NCI-H2029 (cell line): ENCODE data around the gene APOLD1.
"Not testable (repeated sequence)": the region's sequence is repeated elsewhere in the genome, so short reads cannot be mapped to it uniquely, and the experiment has no call there.

Experiments used
- DNase-seq: peaks from one replicate; lab custom pipeline; 2025; lab: John Stamatoyannopoulos, UW

The APOLD1 gene

DNA sequence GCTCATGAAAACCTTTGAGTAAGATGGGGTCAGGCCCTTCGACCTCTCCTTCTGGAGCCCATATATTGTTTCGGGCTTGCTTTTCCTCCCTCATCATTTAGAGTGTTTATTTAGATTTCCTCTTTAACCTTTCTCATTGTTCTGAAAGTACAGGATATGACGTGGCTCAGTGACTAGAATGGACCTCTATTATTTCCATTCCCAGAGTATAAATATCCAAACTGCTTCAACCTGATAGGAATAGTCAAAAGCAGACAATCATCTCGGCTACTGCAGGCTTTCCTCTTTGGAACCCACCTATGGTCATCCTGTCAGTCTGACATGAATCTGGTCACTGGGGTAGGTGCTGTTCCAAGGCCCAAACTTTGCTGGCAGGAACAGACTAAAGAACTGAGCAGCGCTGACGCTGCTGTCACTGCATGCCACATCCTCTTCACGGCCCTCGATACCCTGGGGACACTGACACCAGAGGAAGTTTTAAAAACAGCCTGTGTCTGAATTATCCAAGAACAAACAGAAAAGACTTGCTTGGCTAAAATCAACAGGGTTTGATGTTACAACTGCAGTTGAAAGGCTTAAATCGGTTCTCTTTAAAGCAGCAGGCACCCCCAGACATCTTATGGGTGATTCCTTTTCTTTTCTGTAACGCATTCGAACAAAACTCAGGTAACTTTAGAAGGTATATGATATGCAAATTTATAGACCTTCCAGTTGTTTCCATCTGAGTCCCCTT is 22.7 kb downstream of the APOLD1 start:
- DNase-seq: peak; percentile 78

DNA sequence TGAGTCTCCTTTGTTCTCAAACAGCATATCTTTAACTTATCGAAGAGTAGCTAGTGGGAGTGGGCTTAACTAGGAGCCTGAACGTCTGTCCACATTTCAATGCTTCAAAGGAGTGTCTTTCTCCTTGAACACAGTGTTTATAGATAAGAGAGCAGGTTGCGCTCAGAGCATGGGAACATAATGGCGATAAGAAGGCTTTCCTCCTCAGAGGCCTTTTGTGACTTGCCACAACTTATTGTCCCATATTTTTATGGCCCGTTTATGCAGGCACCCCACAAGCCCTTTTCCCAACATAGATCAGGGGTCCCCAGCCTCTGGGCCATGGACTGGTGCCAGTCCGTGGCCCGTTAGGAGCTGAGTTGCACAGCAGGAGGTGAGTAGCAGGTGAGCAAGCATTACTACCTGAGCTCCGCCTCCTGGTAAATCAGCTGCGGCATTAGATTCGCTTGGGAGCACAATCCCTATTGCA is 25.1 kb downstream of the APOLD1 start:
- DNase-seq: peak; percentile 73

DNA sequence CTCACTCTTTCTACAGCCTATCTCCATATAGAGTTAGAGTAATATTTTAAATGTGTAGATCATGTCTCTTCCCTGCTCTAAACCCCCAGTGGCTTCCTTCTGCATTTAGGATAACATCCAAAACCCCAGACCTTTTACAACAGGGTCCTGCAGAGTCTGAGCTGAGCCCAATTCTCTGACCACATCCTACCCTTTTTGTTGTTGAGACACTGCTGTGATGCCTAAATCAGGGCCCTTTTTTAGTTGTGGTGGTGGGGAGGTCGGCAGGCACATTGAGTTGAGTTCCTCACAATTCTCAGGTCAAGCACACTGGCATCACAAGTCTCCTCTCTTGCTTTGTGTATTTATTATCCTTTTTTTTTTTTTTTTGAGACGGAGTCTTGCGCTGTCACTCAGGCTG is 25.9 kb downstream of the APOLD1 start:
- no peak for DNase-seq

DNA sequence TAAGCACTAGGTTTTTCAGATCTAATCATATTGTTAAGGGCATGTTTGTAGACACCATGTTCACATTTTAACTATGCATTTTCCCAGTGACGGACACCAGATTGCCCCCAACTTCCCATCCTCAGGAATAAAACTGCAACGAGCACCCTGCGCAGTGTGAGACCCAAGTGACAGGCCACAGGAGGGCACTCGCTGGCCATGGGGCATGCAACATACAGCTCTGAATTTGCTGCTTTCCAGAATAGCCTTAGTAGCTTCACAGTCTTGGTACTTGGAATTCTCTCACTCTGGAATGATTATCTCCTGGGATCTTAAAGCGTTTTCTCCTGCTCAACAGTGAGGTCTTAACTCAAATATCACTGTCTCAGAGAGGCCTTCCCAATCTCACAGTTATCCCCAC is 26.7 kb downstream of the APOLD1 start:
- DNase-seq: no peak

DNA sequence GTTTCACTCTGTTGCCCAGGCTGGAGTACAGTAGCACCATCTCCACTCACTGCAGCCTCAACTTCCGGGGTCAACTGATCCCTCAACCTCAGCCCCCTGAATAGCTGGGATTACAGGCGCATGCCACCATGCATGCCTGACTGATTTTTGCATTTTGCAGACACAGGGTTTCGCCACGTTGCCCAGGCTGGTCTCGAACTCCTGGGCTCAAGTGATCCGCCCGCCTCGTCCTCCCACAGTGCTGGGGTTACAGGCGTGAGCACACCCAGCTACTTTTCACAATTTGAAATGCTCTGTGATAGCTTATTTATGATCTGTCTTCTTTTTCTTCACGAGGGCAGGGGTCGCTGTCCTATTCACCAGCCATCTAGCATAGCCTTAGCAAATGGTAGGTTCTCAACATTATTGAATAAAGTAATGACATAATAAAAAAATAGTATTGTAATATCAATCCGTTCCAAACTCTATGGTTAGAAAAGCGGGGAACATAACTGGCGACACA is 27.2 kb downstream of the APOLD1 start:
- DNase-seq: no peak

DNA sequence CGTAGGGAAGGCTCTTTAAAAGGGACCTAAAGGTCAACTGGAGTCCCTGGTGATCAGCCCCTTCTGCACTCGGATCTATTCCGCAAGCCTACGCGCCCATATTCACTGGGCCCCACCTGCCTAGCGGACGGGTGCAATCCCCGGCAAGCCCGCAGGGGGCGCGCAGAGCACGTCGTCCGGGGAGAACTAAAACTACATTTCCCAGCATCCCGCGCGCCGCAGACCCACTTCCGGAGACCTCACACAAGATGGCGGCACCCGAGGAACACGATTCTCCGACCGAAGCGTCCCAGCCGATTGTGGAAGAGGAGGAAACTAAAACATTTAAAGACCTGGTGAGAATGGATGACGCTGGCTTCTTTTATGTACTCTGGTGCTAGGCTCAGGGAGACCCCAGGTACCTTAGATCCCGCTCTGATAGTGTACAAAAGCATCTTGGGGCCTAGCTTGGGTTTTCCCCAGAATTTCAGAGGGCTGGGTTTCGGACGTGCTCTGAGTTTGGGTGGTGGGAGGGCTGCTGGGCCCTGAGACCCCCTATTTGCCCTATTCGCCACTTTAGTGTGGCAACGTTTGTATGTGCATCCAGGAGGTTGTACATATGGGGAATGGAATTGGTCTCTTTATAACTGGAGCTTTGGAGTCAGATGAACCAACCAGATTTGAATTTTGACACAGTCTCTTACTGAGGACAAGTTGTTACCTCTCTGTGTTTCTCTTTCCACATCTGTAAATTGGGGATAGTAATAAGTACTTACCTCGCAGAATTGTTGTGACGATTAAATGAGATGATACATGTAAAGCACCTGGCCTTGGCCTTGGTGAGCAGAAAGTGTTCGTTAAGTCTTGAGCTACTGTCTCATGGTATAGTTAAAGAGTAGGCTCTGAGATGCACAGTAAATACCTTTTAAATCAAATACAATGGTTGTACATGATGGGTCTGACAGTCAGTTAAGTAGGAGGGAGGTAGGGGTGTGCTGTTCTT is 28.0 kb downstream of the APOLD1 start, which contains the start of gene DDX47:
Gene DDX47, plus strand, starts transcription at position 227 of the 982 bp plus-strand sequence. Its CDS starts 22 bp downstream, at position 249.
- DNase-seq: peak; percentile 92

DNA sequence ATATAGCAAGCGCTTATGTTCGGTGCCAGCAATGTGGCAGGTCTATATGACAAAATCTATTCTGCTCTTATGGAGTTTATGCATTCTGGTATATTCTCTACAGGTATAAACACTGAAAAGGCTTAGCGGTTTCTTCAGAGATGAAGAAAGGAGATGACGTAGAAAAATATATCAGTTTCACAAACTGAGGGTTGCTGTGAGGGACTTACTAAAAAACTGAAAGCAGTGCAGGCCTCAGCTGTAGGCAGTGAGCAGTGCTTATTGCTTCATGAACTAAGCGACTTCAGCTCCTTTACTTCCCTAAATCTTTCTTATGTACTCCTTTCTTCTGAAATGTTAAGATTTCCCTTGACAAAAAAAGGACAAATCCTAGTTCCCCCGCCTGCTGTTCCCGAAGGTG is 32.2 kb downstream of the APOLD1 start:
- no peak for DNase-seq

DNA sequence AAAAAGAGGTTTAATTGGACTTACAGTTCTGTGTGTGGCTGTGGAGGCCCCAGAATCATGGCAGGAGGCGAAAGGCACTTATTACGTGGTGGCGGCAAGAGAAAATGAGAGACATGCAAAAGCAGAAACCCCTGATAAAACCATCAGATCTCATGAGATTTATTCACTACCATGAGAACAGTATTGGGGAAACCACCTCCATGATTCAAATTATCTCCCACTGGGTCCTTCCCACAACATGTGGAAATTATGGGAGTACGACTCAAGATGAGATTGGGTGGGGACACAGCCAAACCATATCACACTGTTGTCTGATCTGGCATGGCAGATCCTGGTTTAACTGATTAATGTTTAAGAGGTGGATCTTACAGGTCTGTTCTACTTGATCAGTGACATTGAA is 33.2 kb downstream of the APOLD1 start:
- no peak for DNase-seq

DNA sequence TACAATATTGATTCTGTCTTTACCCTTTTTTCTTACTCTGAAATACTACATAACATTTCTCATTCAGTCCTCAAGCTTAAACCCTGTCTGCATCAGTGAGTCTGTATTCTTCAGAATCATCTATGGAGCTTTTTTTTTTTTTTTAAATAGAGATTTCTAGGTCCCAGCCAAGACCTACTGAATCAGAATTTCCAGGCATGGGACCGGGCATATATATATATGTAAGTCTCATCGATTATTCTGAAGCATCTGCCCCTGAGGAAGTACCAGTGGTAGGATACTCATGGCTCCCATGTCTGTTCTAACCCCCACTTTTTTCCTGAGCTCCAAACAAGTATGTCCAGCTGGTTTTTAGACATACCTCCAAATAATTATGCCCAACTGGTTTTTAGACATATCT is 33.8 kb downstream of the APOLD1 start:
- no peak for DNase-seq

DNA sequence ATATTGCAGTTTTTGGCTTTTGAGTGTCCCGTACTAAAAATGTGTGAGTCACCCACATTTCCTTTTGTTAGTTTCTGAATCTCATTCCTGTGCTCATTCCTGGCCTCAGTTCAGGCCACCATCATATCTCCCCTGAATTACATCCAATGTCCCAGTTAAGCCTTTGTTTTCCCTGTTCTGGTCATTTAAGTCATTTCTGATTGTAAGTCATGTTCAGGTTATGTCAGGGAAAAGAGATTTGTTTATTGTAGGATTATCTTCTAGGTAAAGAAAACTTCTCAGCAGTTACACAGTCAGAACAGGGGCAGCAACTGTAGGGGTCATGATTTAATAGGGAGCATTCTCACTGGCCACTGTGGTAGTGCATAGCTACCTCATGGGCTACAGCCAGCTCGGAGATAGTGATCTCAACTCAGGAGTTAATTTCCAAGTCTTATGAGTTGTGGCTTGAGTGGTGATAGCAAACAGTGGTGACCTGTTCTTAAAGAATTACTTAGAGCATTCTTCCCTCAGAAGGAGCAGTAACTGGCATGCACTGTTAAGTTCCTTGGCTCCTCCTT is 34.4 kb downstream of the APOLD1 start:
- no peak for DNase-seq

DNA sequence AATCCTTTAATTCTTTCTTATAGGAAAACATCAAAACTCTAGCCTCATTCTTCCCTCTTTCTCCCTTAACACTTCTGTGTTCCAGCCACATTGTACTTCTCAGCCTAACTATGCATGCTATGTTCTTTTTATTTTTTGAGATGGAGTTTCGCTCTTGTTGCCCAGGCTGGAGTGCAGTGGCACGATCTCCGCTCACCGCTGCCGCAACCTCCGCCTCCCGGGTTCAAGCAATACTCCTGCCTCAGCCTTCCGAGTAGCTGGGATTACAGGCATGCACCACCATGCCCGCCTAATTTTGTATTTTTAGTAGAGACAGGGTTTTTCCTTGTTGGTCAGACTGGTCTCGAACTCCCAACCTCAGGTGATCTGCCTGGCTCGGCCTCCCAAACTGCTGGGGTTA is 34.9 kb downstream of the APOLD1 start:
- DNase-seq: not testable (repeated sequence)

DNA sequence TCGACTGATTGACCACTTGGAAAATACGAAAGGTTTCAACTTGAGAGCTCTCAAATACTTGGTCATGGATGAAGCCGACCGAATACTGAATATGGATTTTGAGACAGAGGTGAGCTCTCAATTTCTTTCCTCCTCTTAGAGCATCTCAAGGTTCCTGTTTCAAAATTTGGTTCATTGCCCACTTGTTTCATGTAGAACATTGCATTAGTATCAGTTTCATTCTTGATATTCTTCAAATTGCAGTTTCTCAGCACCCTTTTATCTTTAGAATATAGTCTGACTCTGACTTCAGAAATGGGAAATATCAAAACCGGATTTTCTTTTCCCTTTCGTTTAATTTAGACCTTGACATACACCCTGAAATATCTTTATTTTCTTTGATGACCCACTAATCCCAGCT is 36.5 kb downstream of the APOLD1 start:
- DNase-seq: no peak

DNA sequence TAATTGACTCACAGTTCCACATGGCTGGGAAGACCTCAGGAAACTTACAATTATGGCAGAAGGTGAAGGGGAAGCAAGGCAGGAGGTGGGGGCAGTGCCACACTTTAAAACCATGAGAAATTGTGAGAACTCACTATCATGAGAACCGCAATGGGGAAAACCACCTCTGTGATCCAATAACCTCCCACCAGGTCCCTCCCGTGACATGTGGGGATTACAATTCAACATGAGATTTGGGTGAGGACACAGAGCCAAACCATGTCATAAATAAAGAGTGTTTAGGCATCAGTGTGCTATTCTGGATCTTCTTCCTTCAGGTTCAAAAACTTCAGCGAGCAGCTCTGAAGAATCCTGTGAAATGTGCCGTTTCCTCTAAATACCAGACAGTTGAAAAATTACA is 37.4 kb downstream of the APOLD1 start:
- no peak for DNase-seq

DNA sequence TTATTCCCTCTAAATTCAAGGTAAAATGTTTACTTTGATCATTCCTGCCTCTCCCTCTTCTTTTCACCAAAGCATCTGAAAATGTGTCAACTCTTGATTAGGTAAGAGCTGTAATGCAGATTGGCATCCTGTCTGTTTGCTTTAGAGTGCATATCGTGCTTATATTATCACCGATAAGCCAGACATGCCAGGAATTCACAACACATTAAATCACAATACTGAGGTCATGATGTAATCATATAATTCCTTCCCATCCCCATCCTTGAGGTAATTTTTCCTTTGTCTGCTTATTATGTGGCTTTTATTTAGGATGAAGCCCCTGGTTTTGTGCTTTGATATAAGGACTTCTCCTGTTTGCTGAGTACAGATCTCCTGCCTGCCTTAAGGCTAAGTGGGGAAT is 37.8 kb downstream of the APOLD1 start:
- no peak for DNase-seq

DNA sequence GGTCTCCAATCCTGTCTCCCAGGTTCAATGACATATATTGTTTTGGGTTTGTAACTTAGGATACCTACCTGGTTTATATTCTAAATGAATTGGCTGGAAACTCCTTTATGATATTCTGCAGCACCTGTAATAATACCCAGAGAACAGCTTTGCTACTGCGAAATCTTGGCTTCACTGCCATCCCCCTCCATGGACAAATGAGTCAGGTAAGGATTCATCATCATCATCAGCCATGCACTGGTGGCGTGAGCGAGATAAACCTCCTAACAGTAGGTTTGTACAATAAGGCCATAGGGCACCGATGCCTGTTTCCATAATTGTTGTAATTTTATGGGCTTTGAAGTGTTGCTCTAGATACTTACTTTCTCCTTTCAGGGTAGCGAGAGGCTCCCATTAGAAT is 38.4 kb downstream of the APOLD1 start:
- no peak for DNase-seq

DNA sequence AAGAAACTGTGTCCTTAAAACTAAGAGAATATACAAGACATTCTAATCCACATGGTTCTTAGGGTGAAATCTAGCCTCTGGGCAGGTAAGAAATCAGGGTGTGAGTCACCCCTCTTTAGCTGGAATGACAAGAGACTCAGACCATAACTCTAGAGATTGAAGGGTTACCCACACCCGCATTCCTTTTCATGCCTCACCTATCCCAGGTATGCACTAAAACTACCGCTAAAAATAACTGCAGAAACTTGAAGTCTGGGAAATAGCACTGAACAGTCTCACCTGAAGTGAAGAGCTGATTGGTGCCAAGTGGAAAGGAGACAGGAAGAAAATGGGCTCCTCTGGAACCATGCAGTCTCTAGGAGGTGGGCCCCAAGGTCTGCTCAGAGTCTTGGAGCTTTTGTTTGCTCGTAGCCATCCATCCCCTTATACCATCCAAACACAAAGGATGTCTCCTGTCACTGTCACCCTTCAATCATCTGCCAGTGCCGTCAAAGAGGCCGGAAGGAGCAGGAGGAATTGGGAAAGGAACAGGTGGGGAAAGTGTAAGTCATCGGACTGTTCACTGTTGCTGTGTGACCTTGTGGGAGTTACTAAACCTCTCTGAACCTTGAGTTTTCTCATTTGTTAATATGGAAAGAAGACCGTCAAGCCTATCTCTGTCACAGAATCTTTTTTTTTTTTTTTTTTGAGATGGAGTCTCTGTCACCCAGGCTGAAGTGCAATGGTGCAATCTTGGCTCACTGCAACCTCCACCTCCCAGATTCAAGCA is 50.1 kb downstream of the APOLD1 start:
- no peak for DNase-seq

DNA sequence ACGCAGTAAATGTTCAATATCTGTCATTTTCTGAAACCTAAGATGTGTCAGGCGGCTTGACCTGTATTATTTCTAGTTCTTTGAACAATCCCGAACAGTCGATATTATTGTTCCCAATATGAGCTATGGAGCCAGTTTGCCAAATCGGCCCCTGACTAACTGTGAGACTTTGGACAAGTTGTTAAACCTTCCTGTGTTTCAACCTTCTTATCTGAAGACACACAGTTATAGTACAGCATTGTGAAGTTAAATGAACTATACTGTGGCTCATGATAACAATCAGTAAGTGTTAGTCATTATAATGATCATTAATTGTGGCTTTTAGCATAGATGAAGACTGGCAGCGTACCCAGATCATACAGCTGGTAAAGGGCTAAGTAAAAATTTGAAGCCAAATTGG is 51.1 kb downstream of the APOLD1 start:
- no peak for DNase-seq

DNA sequence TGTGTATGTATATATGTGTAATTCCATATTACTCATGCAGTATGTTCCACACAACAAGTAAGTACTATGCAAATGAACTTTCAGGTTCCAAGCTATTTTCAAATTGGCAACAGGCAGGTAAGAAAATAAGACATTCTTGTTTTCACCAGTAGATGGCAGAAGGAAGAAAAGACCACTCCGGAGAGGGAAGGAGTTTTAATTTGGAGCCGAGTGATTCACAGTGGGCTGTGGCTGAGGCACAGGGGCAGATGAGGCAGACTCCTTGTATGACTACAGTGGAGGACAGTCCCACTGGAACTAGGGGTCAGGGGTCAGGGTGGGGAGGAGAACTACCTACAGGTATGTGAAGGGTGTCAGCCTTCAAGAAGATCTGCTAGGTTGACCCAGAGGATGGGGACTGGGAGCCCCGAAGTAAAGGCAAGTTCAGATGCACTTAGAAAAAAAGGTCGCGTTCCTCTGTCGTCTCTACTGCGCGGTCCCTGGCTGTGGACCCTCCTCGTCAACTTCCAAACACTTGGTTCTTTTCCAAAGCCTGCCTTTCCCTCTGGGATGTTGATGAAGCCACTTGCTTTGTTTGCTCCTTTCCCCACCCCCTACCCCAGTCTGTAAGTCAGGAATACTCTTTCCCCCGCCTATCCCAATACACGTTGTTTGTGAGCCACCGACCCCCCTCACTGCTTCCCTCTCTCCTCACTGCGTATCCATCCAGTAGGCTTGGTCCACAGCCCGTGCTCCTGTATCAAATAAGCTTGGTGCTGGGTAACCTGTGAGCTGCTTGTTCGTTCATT is 51.8 kb downstream of the APOLD1 start:
- DNase-seq: peak; percentile 13

DNA sequence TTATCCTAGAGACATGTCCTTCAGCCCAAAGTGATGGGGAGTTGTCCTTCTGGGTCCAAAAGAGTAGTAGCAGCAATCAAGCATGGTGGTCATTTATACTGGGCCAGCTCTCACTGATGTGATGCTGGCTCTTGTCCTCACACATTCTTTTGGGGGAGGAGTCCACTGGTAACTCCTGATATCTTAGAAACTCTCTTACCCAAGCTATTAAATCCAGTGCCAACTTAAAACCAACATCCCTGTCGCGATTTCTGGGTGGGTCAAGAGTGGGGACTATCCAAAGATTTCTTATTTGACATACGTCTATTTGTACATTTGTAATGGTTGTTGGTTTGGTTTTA is 52.3 kb downstream of the APOLD1 start:
- DNase-seq: no peak

DNA sequence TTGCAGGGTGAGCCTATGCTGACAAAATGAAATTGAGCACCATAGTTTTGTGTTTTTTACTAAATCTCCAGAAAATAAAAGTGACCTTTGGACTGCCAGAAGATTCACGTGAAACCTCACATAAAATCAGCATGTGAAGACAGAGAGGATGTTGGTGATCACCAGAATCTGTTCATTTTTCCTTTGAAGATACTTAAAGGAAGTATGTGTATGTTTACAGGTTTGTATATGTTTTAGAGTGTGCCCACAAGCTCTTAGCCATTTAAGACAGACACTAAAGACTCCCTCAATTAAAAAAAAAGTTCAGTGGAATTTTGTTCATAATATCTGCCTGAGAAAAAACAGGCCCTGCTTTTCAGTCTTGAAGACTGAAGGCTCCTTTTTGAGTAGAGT is 53.5 kb downstream of the APOLD1 start:
- DNase-seq: no peak

DNA sequence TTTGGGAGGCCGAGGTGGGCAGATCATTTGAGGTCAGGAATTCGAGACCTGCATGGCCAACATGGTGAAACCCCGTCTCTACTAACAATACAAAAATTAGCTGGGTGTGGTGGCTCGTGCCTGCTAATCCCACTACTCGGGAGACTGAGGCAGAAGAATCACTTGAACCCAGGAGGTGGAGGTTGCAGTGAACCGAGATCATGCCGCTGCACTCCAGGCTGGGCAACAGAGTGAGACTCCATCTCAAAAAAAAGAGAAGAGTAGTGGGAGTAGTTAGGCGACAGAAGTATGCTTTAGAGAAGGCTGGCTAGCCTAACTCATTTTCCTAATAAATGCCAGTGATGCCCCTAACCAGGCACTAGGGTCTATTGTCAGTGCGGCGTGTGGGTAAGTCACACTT is 54.0 kb downstream of the APOLD1 start:
- DNase-seq: not testable (repeated sequence)
